ENCODE data around the gene AUTS2. TPM values are rescaled to one million over a fixed set of nuclear protein-coding genes. Genes with fewer than 3 reads are reported as not detected.

AUTS2 gene
- polyA plus RNA-seq, 3 donors: 0.08 to 0.35 TPM; not detected in 1

GRCh38 chr7:69819333-69819705, 221.0 kb downstream of the AUTS2 start:
- H3K27ac Mint-ChIP-seq: no peak overlapping the region
- H3K4me2 ChIP-seq (replicated peaks; ENCODE audit: extremely low read depth, low read length, poor library complexity, severe bottlenecking): no peak overlapping the region
- H3K79me2 ChIP-seq (ENCODE audit: insufficient read depth, low read length): no peaks in the 10 kb centered on the region

GRCh38 chr7:69820479-69821192, 222.4 kb downstream of the AUTS2 start:
- no peak overlapping the region for H3K27ac Mint-ChIP-seq
- intact Hi-C loops (cut with micrococcal nuclease): no loop called here
- H3K27me3 Mint-ChIP-seq (ENCODE audit: low read depth in 3 of 3): peaks cover 0 to 1% (median 0%) of the 10 kb centered on the region in 3 donors
- no peak overlapping the region for H3K4me3 Mint-ChIP-seq
- H4K20me1 ChIP-seq (ENCODE audit: insufficient read depth, low read length): no peaks in the 10 kb centered on the region
- no peak for DNase-seq
- no peaks in the 10 kb centered on the region for H3K36me3 ChIP-seq (replicated peaks in 1 of 2; ENCODE audit: control insufficient read depth in 1 of 2, insufficient read depth in 2 of 2, low read length in 2 of 2)
- H3K27ac ChIP-seq (ENCODE audit: low read depth in 1 of 2, low read length in 2 of 2): no peak overlapping the region
- no peak overlapping the region for H3K4me2 ChIP-seq (replicated peaks; ENCODE audit: extremely low read depth, low read length, poor library complexity, severe bottlenecking)
- H3K36me3 Mint-ChIP-seq: no peaks in the 10 kb centered on the region
- no peak overlapping the region for H3K9ac ChIP-seq (ENCODE audit: insufficient read depth, low read length, poor library complexity, severe bottlenecking)
- no peak overlapping the region for H3K4me3 ChIP-seq (replicated peaks in 1 of 3; ENCODE audit: low read depth in 2 of 3, low read length in 3 of 3)
- peaks cover 0 to 5% (median 0%) of the 10 kb centered on the region in 7 donors for H3K9me3 Mint-ChIP-seq
- no peaks in the 10 kb centered on the region for H3K9me3 ChIP-seq (replicated peaks in 1 of 2; ENCODE audit: control insufficient read depth in 1 of 2, insufficient read depth in 1 of 2, low read length in 2 of 2)
- H3K79me2 ChIP-seq (ENCODE audit: insufficient read depth, low read length): no peaks in the 10 kb centered on the region
- no peak for TF ChIP-seq CTCF (IDR thresholded peaks at IDR 0.05)
- H3K4me1 Mint-ChIP-seq: peaks cover 21% of the 10 kb centered on the region
- H2AFZ ChIP-seq (ENCODE audit: insufficient read depth, low read depth, low read length, poor library complexity, severe bottlenecking): no peak overlapping the region
- 80% methylated on average over 2 of the region's 3 CpGs for WGBS (ENCODE audit: insufficient coverage)
- no peaks in the 10 kb centered on the region for H3K27me3 ChIP-seq (ENCODE audit: control insufficient read depth in 2 of 2, insufficient read depth in 2 of 2, low read length in 2 of 2)
- H3K4me1 ChIP-seq (ENCODE audit: control insufficient read depth in 1 of 2, insufficient read depth in 2 of 2, low read length in 2 of 2): peaks cover 3 to 14% of the 10 kb centered on the region in 2 donors

More at GRCh38 chr7:69819333-69819705, 221.0 kb downstream of the AUTS2 start:
- H3K4me1 ChIP-seq (ENCODE audit: control insufficient read depth in 1 of 2, insufficient read depth in 2 of 2, low read length in 2 of 2): peaks cover 0 to 5% of the 10 kb centered on the region in 2 donors
- Mint-ChIP-seq H3K4me3 (no peak overlapping the region), H3K27me3 (ENCODE audit: low read depth in 3 of 3) (peaks cover 0 to 1% (median 0%) of the 10 kb centered on the region in 3 donors), H3K36me3 (no peaks in the 10 kb centered on the region), H3K9me3 (peaks cover 0 to 5% (median 0%) of the 10 kb centered on the region in 7 donors), H3K4me1 (peaks cover 8% of the 10 kb centered on the region)
- intact Hi-C loops (cut with micrococcal nuclease): no loop called here
- TF ChIP-seq CTCF (IDR thresholded peaks at IDR 0.05): no peak
- no peak overlapping the region for H3K4me3 ChIP-seq (replicated peaks in 1 of 3; ENCODE audit: low read depth in 2 of 3, low read length in 3 of 3)
- H2AFZ ChIP-seq (ENCODE audit: insufficient read depth, low read depth, low read length, poor library complexity, severe bottlenecking): no peak overlapping the region
- no peaks in the 10 kb centered on the region for H3K9me3 ChIP-seq (replicated peaks in 1 of 2; ENCODE audit: control insufficient read depth in 1 of 2, insufficient read depth in 1 of 2, low read length in 2 of 2)
- no peak for DNase-seq
- no peaks in the 10 kb centered on the region for H4K20me1 ChIP-seq (ENCODE audit: insufficient read depth, low read length)
- H3K27ac ChIP-seq (ENCODE audit: low read depth in 1 of 2, low read length in 2 of 2): no peak overlapping the region
- no peaks in the 10 kb centered on the region for H3K27me3 ChIP-seq (ENCODE audit: control insufficient read depth in 2 of 2, insufficient read depth in 2 of 2, low read length in 2 of 2)
- no peak overlapping the region for H3K9ac ChIP-seq (ENCODE audit: insufficient read depth, low read length, poor library complexity, severe bottlenecking)
- H3K36me3 ChIP-seq (replicated peaks in 1 of 2; ENCODE audit: control insufficient read depth in 1 of 2, insufficient read depth in 2 of 2, low read length in 2 of 2): no peaks in the 10 kb centered on the region
- WGBS (ENCODE audit: insufficient coverage): 84% methylated on average over 3 of the region's 4 CpGs

Data from CD14-positive monocyte (primary cell).